GM12873 (cell line): ENCODE results near the gene RBM6.

Experiments used
- TF ChIP-seq, protein P1 (sequence below): IDR thresholded peaks from 2 replicates; pipeline ENCODE4 v1.5.1; 2012; ENCODE audit warnings: low read depth, mild to moderate bottlenecking, moderate library complexity, low read length, control low read depth; ENCODE audit not compliant: insufficient read depth; ENCODE audit errors: missing control alignments

RBM6 gene

DNA sequence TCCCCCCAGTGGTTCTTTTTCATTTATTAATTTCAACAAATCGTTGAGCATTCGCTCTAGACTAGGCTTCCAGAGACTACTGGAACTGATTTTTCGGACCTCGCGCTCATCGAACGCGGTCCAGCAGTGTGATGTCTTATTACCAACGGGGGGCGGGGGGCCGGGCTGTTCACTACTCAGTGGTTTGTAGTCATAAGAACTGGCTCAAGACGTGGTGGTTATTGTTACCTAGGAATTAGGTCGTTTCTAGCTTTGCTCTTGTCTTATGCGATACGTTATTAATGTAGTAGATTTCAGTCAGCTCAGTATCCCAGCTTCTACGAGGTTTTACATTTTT is 149.6 kb downstream of the RBM6 start:
- TF ChIP-seq, protein P1, sequence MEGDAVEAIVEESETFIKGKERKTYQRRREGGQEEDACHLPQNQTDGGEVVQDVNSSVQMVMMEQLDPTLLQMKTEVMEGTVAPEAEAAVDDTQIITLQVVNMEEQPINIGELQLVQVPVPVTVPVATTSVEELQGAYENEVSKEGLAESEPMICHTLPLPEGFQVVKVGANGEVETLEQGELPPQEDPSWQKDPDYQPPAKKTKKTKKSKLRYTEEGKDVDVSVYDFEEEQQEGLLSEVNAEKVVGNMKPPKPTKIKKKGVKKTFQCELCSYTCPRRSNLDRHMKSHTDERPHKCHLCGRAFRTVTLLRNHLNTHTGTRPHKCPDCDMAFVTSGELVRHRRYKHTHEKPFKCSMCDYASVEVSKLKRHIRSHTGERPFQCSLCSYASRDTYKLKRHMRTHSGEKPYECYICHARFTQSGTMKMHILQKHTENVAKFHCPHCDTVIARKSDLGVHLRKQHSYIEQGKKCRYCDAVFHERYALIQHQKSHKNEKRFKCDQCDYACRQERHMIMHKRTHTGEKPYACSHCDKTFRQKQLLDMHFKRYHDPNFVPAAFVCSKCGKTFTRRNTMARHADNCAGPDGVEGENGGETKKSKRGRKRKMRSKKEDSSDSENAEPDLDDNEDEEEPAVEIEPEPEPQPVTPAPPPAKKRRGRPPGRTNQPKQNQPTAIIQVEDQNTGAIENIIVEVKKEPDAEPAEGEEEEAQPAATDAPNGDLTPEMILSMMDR = no peak

DNA sequence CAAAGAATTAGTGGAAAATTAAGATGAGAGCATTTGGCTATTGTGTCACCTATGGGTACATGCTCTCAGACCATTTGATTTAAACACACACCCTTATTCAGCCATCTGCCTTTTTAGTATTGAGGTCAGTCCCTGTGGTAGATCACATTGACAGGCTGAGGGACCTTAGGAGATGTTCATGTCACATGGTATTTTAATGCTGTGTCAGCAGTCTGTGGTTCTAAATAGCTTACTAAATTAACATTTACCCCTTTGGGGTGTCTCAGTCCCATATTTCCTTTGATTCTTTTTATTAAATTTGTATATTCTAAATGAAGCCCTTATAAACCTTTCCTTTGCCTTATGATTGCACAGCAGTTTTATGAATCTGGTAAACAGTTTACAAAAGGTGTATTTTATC is 151.0 kb downstream of the RBM6 start:
- TF ChIP-seq, protein P1 = no peak

DNA sequence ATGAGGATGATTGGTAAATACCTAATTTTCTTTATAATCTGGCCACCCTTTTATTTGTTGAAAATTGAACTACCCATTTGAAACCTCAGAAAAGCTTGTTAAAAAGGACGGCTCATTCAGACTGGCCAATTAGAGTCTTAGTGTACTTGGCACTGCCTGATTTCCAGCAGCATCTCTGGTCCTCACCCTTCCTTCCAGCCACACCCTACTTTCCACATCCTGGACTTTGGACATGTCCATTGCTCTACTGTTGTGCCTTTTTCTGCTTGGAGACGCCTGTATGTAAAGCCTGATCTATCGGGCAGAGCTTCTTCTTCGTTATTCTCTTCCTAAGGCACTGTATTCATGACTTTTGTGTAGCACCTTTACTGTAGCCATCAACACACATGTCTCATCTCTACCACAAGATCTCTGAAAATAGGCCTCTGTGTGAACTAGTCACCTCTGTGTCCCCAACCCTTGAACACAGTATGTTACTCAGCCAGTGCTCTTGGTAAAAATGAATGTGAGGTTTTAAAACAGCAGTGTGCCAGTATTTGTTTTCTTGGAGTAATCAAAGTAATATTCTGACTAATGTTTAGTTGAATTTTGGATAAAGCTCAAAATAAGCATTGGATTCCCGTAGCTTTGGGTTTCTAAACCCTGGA is 155.5 kb downstream of the RBM6 start:
- TF ChIP-seq, protein P1 = no peak

DNA sequence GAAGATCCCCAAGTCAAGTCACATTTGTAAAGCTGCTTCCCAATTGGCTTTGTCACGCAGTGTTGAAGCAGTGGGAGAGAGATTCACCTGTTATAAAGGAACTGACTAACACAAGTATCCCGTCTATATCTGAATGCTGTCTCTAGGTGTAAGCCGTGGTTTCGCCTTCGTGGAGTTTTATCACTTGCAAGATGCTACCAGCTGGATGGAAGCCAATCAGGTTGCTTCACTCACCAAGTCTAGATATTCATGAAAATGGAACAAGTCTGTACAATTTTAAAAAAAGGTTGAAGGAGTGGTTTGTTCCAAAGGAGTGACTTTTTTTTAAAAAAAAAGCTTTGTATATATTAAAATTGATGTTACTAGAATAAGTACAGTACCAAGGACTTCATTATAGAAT is 160.4 kb downstream of the RBM6 start:
- TF ChIP-seq, protein P1 = no peak

DNA sequence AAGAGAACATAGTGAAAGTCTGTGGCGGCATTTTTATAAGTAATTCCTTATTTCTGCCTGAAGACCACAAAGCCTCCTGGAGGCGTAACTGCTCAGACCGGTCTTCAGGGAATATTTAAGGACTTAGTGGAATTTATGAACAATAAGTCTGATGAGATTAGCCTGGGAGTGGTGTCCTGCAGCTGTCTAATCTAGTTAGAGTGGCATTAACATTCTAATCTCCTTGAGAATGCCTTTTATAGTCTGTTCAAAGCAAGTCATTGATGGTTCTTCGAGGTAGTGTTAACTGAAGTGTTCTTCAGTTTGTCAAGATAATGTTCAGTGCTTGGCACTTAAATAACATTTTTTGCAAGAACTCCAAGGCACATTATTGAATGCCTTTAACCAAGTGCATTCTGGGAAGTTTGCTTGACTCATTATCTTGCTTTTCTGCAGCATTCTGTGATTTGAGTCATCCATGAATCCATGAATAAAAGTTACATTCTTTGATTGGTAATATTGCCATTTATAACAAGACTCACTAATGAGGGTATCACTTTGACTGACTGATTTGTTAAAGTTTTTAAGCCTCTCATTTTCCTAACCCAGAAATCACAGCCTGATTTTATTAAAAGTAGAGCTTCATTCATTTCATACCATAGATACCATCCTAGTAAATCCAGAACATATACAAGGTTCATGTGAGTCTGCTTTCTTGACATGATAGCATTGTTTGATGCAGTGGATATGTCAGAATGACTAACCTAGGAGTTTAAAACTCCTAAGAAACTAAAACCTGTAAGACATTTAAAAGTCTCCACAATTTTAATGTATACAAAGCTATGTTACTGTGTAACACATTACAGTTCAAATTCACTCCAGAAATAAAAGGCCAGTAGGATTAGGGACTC is 161.3 kb downstream of the RBM6 start:
- TF ChIP-seq, protein P1 = no peak

DNA sequence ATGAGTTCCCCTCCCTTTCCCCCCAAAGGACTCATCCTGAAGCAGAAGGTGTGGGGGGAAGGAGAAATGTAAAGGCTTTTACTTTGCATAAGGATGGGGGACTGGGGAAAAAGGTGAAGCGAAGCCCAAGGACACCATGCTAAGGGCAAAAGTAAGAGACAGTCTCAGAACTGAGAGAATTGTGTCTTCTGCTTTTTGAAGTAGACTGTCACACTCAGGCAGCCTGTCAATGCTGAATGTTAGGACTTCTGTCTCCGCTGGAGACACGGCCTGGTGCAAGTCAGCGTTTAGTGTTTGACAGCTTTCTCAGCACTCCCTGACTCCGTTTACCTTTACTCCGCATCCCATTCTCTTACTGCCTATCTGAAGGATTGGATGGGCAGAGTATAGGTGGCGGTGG is 162.6 kb downstream of the RBM6 start:
- TF ChIP-seq, protein P1 = no peak

DNA sequence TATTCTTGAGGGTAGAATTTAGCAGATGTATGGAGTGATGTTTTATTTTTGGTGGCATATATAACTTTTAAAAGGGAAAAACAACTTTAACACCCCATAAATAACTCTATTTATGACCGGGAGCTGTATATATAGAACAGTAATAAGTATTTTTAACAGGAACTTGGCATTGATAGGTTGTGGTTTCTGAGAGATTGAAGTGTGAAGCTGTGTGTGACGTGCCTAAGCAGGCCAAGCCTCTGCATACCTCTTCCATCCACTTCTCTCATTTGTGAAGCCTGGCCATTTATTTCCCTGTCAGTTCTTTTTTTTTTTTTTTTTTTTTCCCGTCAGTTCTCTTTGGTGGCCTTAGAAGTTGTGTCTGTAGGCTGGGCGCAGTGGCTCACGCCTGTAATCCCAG is 171.8 kb downstream of the RBM6 start:
- TF ChIP-seq, protein P1 = no peak
